IMR-90 (cell line): Measurements from ENCODE around the gene EXO1. TPM values are rescaled to one million over a fixed set of nuclear protein-coding genes. Genes with fewer than 3 reads are reported as not detected.

ENCODE experiments used
- ATAC-seq: fragments of 200-7000 bp; cut with Tn5 transposase; 2 replicates; pipeline ENCODE4 v1.9.1; 2020; ENCODE audit warnings: low read depth, mild to moderate bottlenecking, moderate library complexity
- BruUV-seq: library from RNA; stranded (reverse); fragments of 400-500 nt; replicated peaks from 2 replicates; lab custom pipeline; 2021; lab: Mats Ljungman, UMichigan
- CTCF ChIA-PET: fragments of 300-600 bp; formaldehyde crosslinking; extraction: SDS; loops from one replicate; lab custom pipeline; 2021; ENCODE audit warnings: antibody characterized with exemption; lab: Yijun Ruan, JAX
- POLR2A ChIA-PET: fragments of 300-600 bp; sonication (Branson Sonifier 250); formaldehyde crosslinking; loops from one replicate; lab custom pipeline; 2022; ENCODE audit warnings: antibody characterized with exemption; ENCODE audit not compliant: unreplicated experiment; lab: Charles Lee
- DNase-seq: peaks from one replicate; pipeline ENCODE4 v3.0.0; 2013
- H2AFZ ChIP-seq: replicated peaks from 2 replicates; pipeline ENCODE3; 2013; ENCODE audit warnings: low read length, mild to moderate bottlenecking; ENCODE audit not compliant: poor library complexity
- H2AK5ac ChIP-seq: 2 replicates; pipeline ENCODE4 v1.6.1; 2013; ENCODE audit warnings: low read depth, low read length, inconsistent platforms
- H2AK9ac ChIP-seq: replicated peaks from 2 replicates; pipeline ENCODE3; 2013; ENCODE audit warnings: mild to moderate bottlenecking, low read depth, low read length, moderate library complexity; ENCODE audit not compliant: poor library complexity
- H2BK120ac ChIP-seq: 2 replicates; pipeline ENCODE4 v1.6.1; 2013; ENCODE audit warnings: low read depth, low read length, inconsistent platforms
- H2BK15ac ChIP-seq: 3 replicates; pipeline ENCODE4 v1.6.1; 2013; ENCODE audit warnings: low read depth, low read length, inconsistent platforms
- H2BK20ac ChIP-seq: 2 replicates; pipeline ENCODE4 v1.6.1; 2013; ENCODE audit warnings: low read depth, mild to moderate bottlenecking, inconsistent platforms, low read length, moderate library complexity
- H2BK5ac ChIP-seq: 2 replicates; pipeline ENCODE4 v1.6.1; 2013; ENCODE audit warnings: mild to moderate bottlenecking, low read depth, low read length, inconsistent platforms; ENCODE audit not compliant: poor library complexity, severe bottlenecking
- H3K14ac ChIP-seq: replicated peaks from 2 replicates; pipeline ENCODE4 v1.6.1; 2013; ENCODE audit warnings: low read depth, low read length, inconsistent platforms
- H3K18ac ChIP-seq: 2 replicates; pipeline ENCODE4 v1.6.1; 2013; ENCODE audit warnings: low read depth, low read length, control low read depth
- H3K23ac ChIP-seq: 2 replicates; pipeline ENCODE4 v1.6.1; 2013; ENCODE audit warnings: low read depth, low read length, inconsistent platforms
- H3K27ac ChIP-seq: 2 replicates; pipeline ENCODE4 v1.5.1; 2013; ENCODE audit warnings: mild to moderate bottlenecking, control low read depth, low read length; ENCODE audit not compliant: insufficient read depth
- H3K27me3 ChIP-seq: 2 replicates; pipeline ENCODE4 v1.6.1; 2013; ENCODE audit warnings: low read length; ENCODE audit not compliant: control insufficient read depth, insufficient read depth
- H3K36me3 ChIP-seq: 2 replicates; pipeline ENCODE4 v1.6.1; 2013; ENCODE audit warnings: low read length, mixed read lengths; ENCODE audit not compliant: control insufficient read depth, insufficient read depth
- H3K4ac ChIP-seq: 2 replicates; pipeline ENCODE4 v1.6.1; 2013; ENCODE audit warnings: low read depth, low read length, inconsistent platforms
- H3K4me1 ChIP-seq: 2 replicates; pipeline ENCODE4 v1.6.1; 2013; ENCODE audit warnings: low read length, mixed read lengths; ENCODE audit not compliant: control insufficient read depth, insufficient read depth
- H3K4me2 ChIP-seq: 2 replicates; pipeline ENCODE4 v1.6.1; 2013; ENCODE audit warnings: low read depth, mild to moderate bottlenecking, control low read depth, low read length, moderate library complexity
- H3K4me3 ChIP-seq: 2 replicates; pipeline ENCODE4 v1.5.1; 2013; ENCODE audit warnings: low read depth, mild to moderate bottlenecking, control low read depth, low read length, moderate library complexity; ENCODE audit not compliant: insufficient read depth
- H3K56ac ChIP-seq: 2 replicates; pipeline ENCODE4 v1.6.1; 2013; ENCODE audit warnings: low read length, inconsistent platforms; ENCODE audit not compliant: insufficient read depth; ENCODE audit errors: extremely low read depth
- H3K79me1 ChIP-seq, 2 experiments: 2 replicates each; pipeline ENCODE4 v1.6.1; 2013; ENCODE audit warnings: low read length in 2 of 2, inconsistent platforms in 1 of 2, low read depth in 1 of 2
- H3K9ac ChIP-seq: 2 replicates; pipeline ENCODE4 v1.6.1; 2013; ENCODE audit warnings: low read depth, low read length, control low read depth
- H3K9me1 ChIP-seq: 2 replicates; pipeline ENCODE4 v1.6.1; 2013; ENCODE audit warnings: low read length, inconsistent platforms; ENCODE audit not compliant: insufficient read depth
- H3K9me3 ChIP-seq: 2 replicates; pipeline ENCODE4 v1.6.1; 2013; ENCODE audit warnings: low read length; ENCODE audit not compliant: control insufficient read depth, insufficient read depth
- H4K20me1 ChIP-seq: 2 replicates; pipeline ENCODE4 v1.6.1; 2013; ENCODE audit warnings: low read length, inconsistent platforms; ENCODE audit not compliant: insufficient read depth
- H4K5ac ChIP-seq: 2 replicates; pipeline ENCODE4 v1.6.1; 2013; ENCODE audit warnings: mild to moderate bottlenecking, low read depth, low read length, control low read depth
- H4K8ac ChIP-seq, 2 experiments: 2 replicates each; pipeline ENCODE4 v1.6.1; 2013; ENCODE audit warnings: low read depth in 2 of 2, low read length in 2 of 2, control low read depth in 1 of 2, inconsistent platforms in 1 of 2
- H4K91ac ChIP-seq: 2 replicates; pipeline ENCODE4 v1.6.1; 2013; ENCODE audit warnings: low read depth, low read length, inconsistent platforms; ENCODE audit not compliant: insufficient read depth
- CEBPB ChIP-seq: IDR thresholded peaks from 2 replicates; pipeline ENCODE4 v1.6.1; 2012; ENCODE audit warnings: low read depth, low read length, improper control_type of control experiment
- ELK1 ChIP-seq: fragments of 150-350 bp; IDR thresholded peaks from 2 replicates; pipeline ENCODE4 v1.6.1; 2016; ENCODE audit warnings: low read depth, mild to moderate bottlenecking, low read length, moderate library complexity, borderline replicate concordance
- MAZ ChIP-seq: IDR thresholded peaks from 2 replicates; pipeline ENCODE4 v1.6.1; 2012; ENCODE audit warnings: low read depth, mild to moderate bottlenecking, low read length, improper control_type of control experiment, moderate library complexity, borderline replicate concordance
- MXI1 ChIP-seq: IDR thresholded peaks from 2 replicates; pipeline ENCODE4 v1.6.1; 2012; ENCODE audit warnings: low read depth, mild to moderate bottlenecking, low read length, moderate library complexity, borderline replicate concordance
- NFE2L2 ChIP-seq: fragments of 150-350 bp; IDR thresholded peaks from 2 replicates; pipeline ENCODE4 v1.6.1; 2016; ENCODE audit warnings: low read depth, mild to moderate bottlenecking, low read length
- POLR2A ChIP-seq: IDR thresholded peaks from 2 replicates; pipeline ENCODE4 v1.6.1; 2012; ENCODE audit warnings: mild to moderate bottlenecking, low read depth, low read length
- RCOR1 ChIP-seq: IDR thresholded peaks from 2 replicates; pipeline ENCODE4 v1.6.1; 2012; ENCODE audit warnings: mild to moderate bottlenecking, low read length, improper control_type of control experiment; ENCODE audit not compliant: insufficient replicate concordance
- RFX5 ChIP-seq: IDR thresholded peaks from 2 replicates; pipeline ENCODE4 v1.8.0; 2012; ENCODE audit warnings: low read depth, mild to moderate bottlenecking, low read length, moderate library complexity
- USF2 ChIP-seq: fragments of 150-350 bp; IDR thresholded peaks from 2 replicates; pipeline ENCODE4 v1.6.1; 2017; ENCODE audit warnings: mild to moderate bottlenecking, antibody characterized with exemption, low read length, low read depth
- dilution Hi-C: fragments of 300-500 bp; cut with HindIII; formaldehyde crosslinking; loops from one replicate; pipeline ENCODE4 v1.14.3; 2018; ENCODE audit warnings: low sequenced_read_pairs; ENCODE audit not compliant: unreplicated experiment
- in situ Hi-C: fragments of 300-500 bp; cut with MboI; formaldehyde crosslinking; loops from 3 replicates; pipeline ENCODE4 v1.14.3; 2019; ENCODE audit warnings: low sequenced_read_pairs, inconsistent platforms, mixed read lengths
- intact Hi-C: fragments of 100-400 bp; cut with micrococcal nuclease; formaldehyde crosslinking; loops from 2 replicates; pipeline ENCODE4 v1.10.0; 2022
- polyA plus RNA-seq, 3 experiments: library from polyadenylated mRNA; depleted of rRNA; stranded (reverse); fragments of >200 nt; gene quantifications; 2 replicates each; pipeline ENCODE4 v1.2.3, GENCODE V29; 2012; ENCODE audit warnings: low replicate concordance in 1 of 3
- total RNA-seq: library from RNA; depleted of rRNA; stranded (reverse); fragments of >200 nt; gene quantifications from 2 replicates; pipeline ENCODE4 v1.2.3, GENCODE V29; 2012

The EXO1 gene
- total and polyA plus RNA-seq, 2 of the 4 experiments (the other 2 are of a cell fraction) = 5.1 to 12.9 TPM

- CTCF ChIA-PET = no interaction called here
- ATAC-seq (no peak), DNase-seq (no peak)
- Histone ChIP-seq H2BK120ac (no peak overlapping the region), H3K9me3 (no peaks in the 10 kb centered on the region), H2AK9ac (no peak overlapping the region), H3K4ac (no peak overlapping the region), H3K27ac (no peak overlapping the region), H2BK15ac (no peak overlapping the region), H2BK20ac (no peak overlapping the region), H3K9me1 (0 out of 2 replicates have a peak, but pooled peaks cover 5% of the 10 kb centered on the region), H3K4me2 (no peak overlapping the region), H4K8ac (no peak overlapping the region), H3K79me1 (no peaks in the 10 kb centered on the region), H2AFZ (no peak overlapping the region), H3K56ac (no peak overlapping the region), H3K4me3 (no peak overlapping the region), H2AK5ac (no peak overlapping the region), H3K18ac (no peak overlapping the region), H4K20me1 (no peaks in the 10 kb centered on the region), H4K91ac (no peak overlapping the region), H3K14ac (no peak overlapping the region), H4K5ac (no peak overlapping the region), H2BK5ac (no peak overlapping the region), H3K36me3 (no peaks in the 10 kb centered on the region), H3K9ac (no peak overlapping the region), H3K23ac (no peak overlapping the region), H3K4me1 (peaks cover 6% of the 10 kb centered on the region), H3K27me3 (no peaks in the 10 kb centered on the region)
- POLR2A ChIA-PET = no interaction called here
- TF ChIP-seq MAZ (no peak), MXI1 (no peak), RCOR1 (no peak), RFX5 (no peak), USF2 (no peak), ELK1 (no peak), NFE2L2 (no peak), POLR2A (no peak), CEBPB (no peak)
- dilution Hi-C loops = no loop called here
- BruUV-seq = no TSS peak
- intact Hi-C loops = no loop called here
- in situ Hi-C loops = no loop called here
These were observed 18.5 kb upstream of the EXO1 start for GRCh38 chr1:241829468-241829867.
